Measurements from ENCODE around the gene SLC25A39. TPM values are rescaled to one million over a fixed set of nuclear protein-coding genes. Genes with fewer than 3 reads are reported as not detected.

SLC25A39 gene
- total and polyA plus RNA-seq, 2 donors (not counting 3 experiments of a cell fraction or from before 2014, with no cell fraction given): 88.5 to 151 TPM

- BruUV-seq (replicated peaks): no TSS peak
- no peak for TF ChIP-seq GATA2 (IDR thresholded peaks at IDR 0.05; ENCODE audit: insufficient read depth, insufficient read length, low read depth, low read length)
- no peak for TF ChIP-seq POLR2A (IDR thresholded peaks at IDR 0.05; ENCODE audit: low read depth, low read length)
- no peak for TF ChIP-seq POLR2AphosphoS5 (IDR thresholded peaks at IDR 0.05; ENCODE audit: insufficient read depth, low read depth, low read length)
- TF ChIP-seq FOS (IDR thresholded peaks at IDR 0.05; ENCODE audit: borderline replicate concordance, insufficient read depth, low read length): no peak
- no peak for TF ChIP-seq JUN (IDR thresholded peaks at IDR 0.05; ENCODE audit: borderline replicate concordance, insufficient read depth, insufficient read length, low read depth)
- TF ChIP-seq MYC (IDR thresholded peaks at IDR 0.05; ENCODE audit: low read depth, low read length): no peak
- TF ChIP-seq MAX (IDR thresholded peaks at IDR 0.05; ENCODE audit: insufficient read depth, insufficient read length): no peak
- TF ChIP-seq EZH2 (IDR thresholded peaks at IDR 0.05; ENCODE audit: borderline replicate concordance, low read depth, low read length, severe bottlenecking): no peak
- TF ChIP-seq, protein P1, sequence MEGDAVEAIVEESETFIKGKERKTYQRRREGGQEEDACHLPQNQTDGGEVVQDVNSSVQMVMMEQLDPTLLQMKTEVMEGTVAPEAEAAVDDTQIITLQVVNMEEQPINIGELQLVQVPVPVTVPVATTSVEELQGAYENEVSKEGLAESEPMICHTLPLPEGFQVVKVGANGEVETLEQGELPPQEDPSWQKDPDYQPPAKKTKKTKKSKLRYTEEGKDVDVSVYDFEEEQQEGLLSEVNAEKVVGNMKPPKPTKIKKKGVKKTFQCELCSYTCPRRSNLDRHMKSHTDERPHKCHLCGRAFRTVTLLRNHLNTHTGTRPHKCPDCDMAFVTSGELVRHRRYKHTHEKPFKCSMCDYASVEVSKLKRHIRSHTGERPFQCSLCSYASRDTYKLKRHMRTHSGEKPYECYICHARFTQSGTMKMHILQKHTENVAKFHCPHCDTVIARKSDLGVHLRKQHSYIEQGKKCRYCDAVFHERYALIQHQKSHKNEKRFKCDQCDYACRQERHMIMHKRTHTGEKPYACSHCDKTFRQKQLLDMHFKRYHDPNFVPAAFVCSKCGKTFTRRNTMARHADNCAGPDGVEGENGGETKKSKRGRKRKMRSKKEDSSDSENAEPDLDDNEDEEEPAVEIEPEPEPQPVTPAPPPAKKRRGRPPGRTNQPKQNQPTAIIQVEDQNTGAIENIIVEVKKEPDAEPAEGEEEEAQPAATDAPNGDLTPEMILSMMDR (IDR thresholded peaks at IDR 0.05; ENCODE audit: extremely low read depth in 1 of 2, insufficient read depth in 1 of 2, low read depth in 1 of 2, low read length in 2 of 2): no peak
- Histone ChIP-seq H3K4me3 (replicated peaks in 1 of 3; ENCODE audit: insufficient read depth in 1 of 3, low read depth in 1 of 3, low read length in 3 of 3) (no peak overlapping the region), H4K20me1 (replicated peaks; ENCODE audit: control insufficient read depth, extremely low read depth, insufficient read depth, low read length) (no peaks in the 10 kb centered on the region), H3K4me2 (ENCODE audit: insufficient read depth, low read length) (no peak overlapping the region), H3K27me3 (ENCODE audit: control insufficient read depth in 2 of 2, insufficient read depth in 2 of 2, low read length in 2 of 2) (peaks cover 24 to 37% of the 10 kb centered on the region in 2 experiments), H3K9me1 (replicated peaks; ENCODE audit: control insufficient read depth, extremely low read depth, insufficient read depth, low read length) (no peaks in the 10 kb centered on the region), H3K27ac (ENCODE audit: insufficient read depth, low read depth, low read length) (no peak overlapping the region), H3K9ac (replicated peaks; ENCODE audit: extremely low read depth, insufficient read depth, low read length) (no peak overlapping the region), H3K9me3 (replicated peaks; ENCODE audit: control insufficient read depth, insufficient read depth, low read length) (no peaks in the 10 kb centered on the region), H3K4me1 (ENCODE audit: control insufficient read depth, extremely low read depth, insufficient read depth, low read length) (no peaks in the 10 kb centered on the region), H3K79me2 (ENCODE audit: control insufficient read depth, insufficient read depth, low read length) (no peaks in the 10 kb centered on the region), H2AFZ (ENCODE audit: low read depth, low read length) (no peak overlapping the region), H3K36me3 (ENCODE audit: control insufficient read depth in 2 of 2, extremely low read depth in 1 of 2, insufficient read depth in 2 of 2, low read length in 2 of 2) (peaks cover 0 to under 1% of the 10 kb centered on the region in 2 experiments)
- dilution Hi-C loops (cut with MboI; ENCODE audit: extremely low pct_ligation_motif_present, low sequenced_read_pairs): no loop called here
- intact Hi-C loops (cut with micrococcal nuclease): no loop called here
- FAIRE-seq: no peak
- no peak for DNase-seq (ENCODE audit: low read depth, low spot score)
- CTCF ChIA-PET: interaction anchor here (1.1 kb wide), 1 partner anchor 128 kb away, joined by 3 read pairs; the partner anchor contains the start of gene TMUB2
- POLR2A ChIA-PET: no interaction called here
Measured at GRCh38 chr17:44314524-44314868, 10.1 kb downstream of the SLC25A39 start.
